ENCODE data around the gene DPP6. TPM values are rescaled to one million over a fixed set of nuclear protein-coding genes. Genes with fewer than 3 reads are reported as not detected.

Gene DPP6
- polyA plus RNA-seq, 2 of the 4 experiments (the other 2 are of a cell fraction) = not detected

GRCh38 chr7:154720016-154720415 is 667.8 kb downstream of the DPP6 start:
- FAIRE-seq (no peak), ATAC-seq (no peak), DNase-seq (ENCODE audit: low read depth in 1 of 2, low spot score in 1 of 2) (no peak)
- WGBS (ENCODE audit: missing lambda C conversion rate) = 8% methylated on average over 5 of the region's 5 CpGs
- POLR2A ChIA-PET = no interaction called here
- Histone ChIP-seq H3K27ac (no peak overlapping the region), H3K4me1 (no peaks in the 10 kb centered on the region), H3K9me3 (no peaks in the 10 kb centered on the region), H3K4me3 (no peak overlapping the region), H3K4me2 (no peak overlapping the region)
- CTCF ChIA-PET = no interaction called here
- TF ChIP-seq GATA3 (IDR thresholded peaks at IDR 0.05; ENCODE audit: borderline replicate concordance) (no peak), RNF2 (IDR thresholded peaks at IDR 0.05; ENCODE audit: borderline replicate concordance, low read depth) (no peak), CHD4 (IDR thresholded peaks at IDR 0.05; ENCODE audit: borderline replicate concordance) (no peak), HOXB13 (CRISPR knock-in tag; IDR thresholded peaks at IDR 0.05; ENCODE audit: low read depth) (no peak), JUN (IDR thresholded peaks at IDR 0.05) (no peak), ATOH8 (CRISPR knock-in tag; IDR thresholded peaks at IDR 0.05; ENCODE audit: low read depth) (no peak), HOXA7 (CRISPR knock-in tag; IDR thresholded peaks at IDR 0.05) (no peak), KDM1A (IDR thresholded peaks at IDR 0.05; ENCODE audit: low read depth) (no peak), PHF8 (IDR thresholded peaks at IDR 0.05; ENCODE audit: borderline replicate concordance, low read depth) (no peak), JUNB (IDR thresholded peaks at IDR 0.05) (no peak), TP53 (CRISPR knock-in tag; IDR thresholded peaks at IDR 0.05) (no peak), SREBF2 (IDR thresholded peaks at IDR 0.05) (no peak)

GRCh38 chr7:154721086-154721485 is 668.9 kb downstream of the DPP6 start:
- ChIA-PET CTCF (no interaction called here), POLR2A (no interaction called here)
- FAIRE-seq = no peak
- 0 out of 3 replicates have a peak, but pooled peaks cover 5% of the 10 kb centered on the region for H3K9me3 ChIP-seq
- no peak for DNase-seq (ENCODE audit: low read depth in 1 of 2, low spot score in 1 of 2)
- H3K4me2 ChIP-seq = no peak overlapping the region
- no peak overlapping the region for H3K4me3 ChIP-seq
- H3K4me1 ChIP-seq = no peaks in the 10 kb centered on the region
- WGBS (ENCODE audit: missing lambda C conversion rate) = 27% methylated on average over 7 of the region's 7 CpGs
- TF ChIP-seq KDM1A (IDR thresholded peaks at IDR 0.05; ENCODE audit: low read depth) (no peak), NPAS2 (CRISPR knock-in tag; IDR thresholded peaks at IDR 0.05; ENCODE audit: borderline replicate concordance) (no peak), HOXA7 (CRISPR knock-in tag; IDR thresholded peaks at IDR 0.05) (no peak), E2F6 (IDR thresholded peaks at IDR 0.05; ENCODE audit: borderline replicate concordance, low read depth) (no peak), JUNB (IDR thresholded peaks at IDR 0.05) (no peak), RFX5 (IDR thresholded peaks at IDR 0.05) (no peak), RARB (CRISPR knock-in tag; IDR thresholded peaks at IDR 0.05) (no peak), HEYL (CRISPR knock-in tag; IDR thresholded peaks at IDR 0.05) (no peak), ELK1 (IDR thresholded peaks at IDR 0.05; ENCODE audit: low read depth, low read length) (no peak), EHMT2 (IDR thresholded peaks at IDR 0.05; ENCODE audit: low read depth) (no peak), ZSCAN20 (CRISPR knock-in tag; IDR thresholded peaks at IDR 0.05) (no peak), CEBPB (IDR thresholded peaks at IDR 0.05) (no peak), ZC3H11A (IDR thresholded peaks at IDR 0.05) (no peak), ESRRA (IDR thresholded peaks at IDR 0.05; ENCODE audit: borderline replicate concordance, low read length) (no peak), POLR2A (IDR thresholded peaks at IDR 0.05; ENCODE audit: low read length) (no peak), BCL3 (IDR thresholded peaks at IDR 0.05) (no peak), GATA3 (IDR thresholded peaks at IDR 0.05; ENCODE audit: borderline replicate concordance) (no peak)
- no peak overlapping the region for H3K27ac ChIP-seq
- no peak for ATAC-seq
